Endothelial cell (in vitro differentiated cells): ENCODE data around the gene RIMBP2. TPM values are rescaled to one million over a fixed set of nuclear protein-coding genes. Genes with fewer than 3 reads are reported as not detected.

Experiments used
- DNase-seq: peaks from one replicate; pipeline ENCODE4 v3.0.0; 2021; ENCODE audit warnings: low spot score
- H3K27ac Mint-ChIP-seq: one replicate; pipeline ENCODE4 v1.8.0; 2021; ENCODE audit warnings: mixed read lengths, inconsistent platforms; ENCODE audit not compliant: unreplicated experiment
- H3K27me3 Mint-ChIP-seq: one replicate; pipeline ENCODE4 v1.8.0; 2021; ENCODE audit warnings: mild to moderate bottlenecking, moderate library complexity, mixed read lengths, inconsistent platforms; ENCODE audit not compliant: unreplicated experiment
- H3K36me3 Mint-ChIP-seq: one replicate; pipeline ENCODE4 v1.8.0; 2021; ENCODE audit warnings: mild to moderate bottlenecking, low read depth, mixed read lengths, inconsistent platforms; ENCODE audit not compliant: unreplicated experiment
- H3K4me1 Mint-ChIP-seq: one replicate; pipeline ENCODE4 v1.8.0; 2021; ENCODE audit warnings: mild to moderate bottlenecking, mixed read lengths, inconsistent platforms; ENCODE audit not compliant: unreplicated experiment
- H3K4me3 Mint-ChIP-seq: one replicate; pipeline ENCODE4 v1.8.0; 2021; ENCODE audit warnings: mild to moderate bottlenecking, mixed read lengths, inconsistent platforms; ENCODE audit not compliant: unreplicated experiment
- H3K9me3 Mint-ChIP-seq: one replicate; pipeline ENCODE4 v1.8.0; 2021; ENCODE audit warnings: mixed read lengths, inconsistent platforms; ENCODE audit not compliant: unreplicated experiment
- total RNA-seq: library from RNA; stranded (reverse); fragmentation: NEBNext Ultra II Directional; extraction: Animal tissue kit (Norgen Biotek cat#: 25700); gene quantifications from one replicate; pipeline ENCODE4 v1.2.1, GENCODE V29; 2021; ENCODE audit not compliant: unreplicated experiment
- TF ChIP-seq, protein P1 (sequence below): fragments of 200-600 bp; sonication (generic); IDR thresholded peaks from one replicate; pipeline ENCODE4 v1.5.0; 2021; ENCODE audit warnings: antibody characterized with exemption; ENCODE audit not compliant: unreplicated experiment

RIMBP2 gene
- total RNA-seq, 1 donor from 2014 or later: 1.4 TPM

GRCh38 chr12:130668286-130669204 lies 47.6 kb downstream of the RIMBP2 start:
- H3K36me3 Mint-ChIP-seq: peaks cover 14% of the 10 kb centered on the region
- H3K27ac Mint-ChIP-seq: no peak overlapping the region
- H3K4me3 Mint-ChIP-seq: no peak overlapping the region
- no peak for DNase-seq
- no peaks in the 10 kb centered on the region for H3K4me1 Mint-ChIP-seq
- TF ChIP-seq, protein P1, sequence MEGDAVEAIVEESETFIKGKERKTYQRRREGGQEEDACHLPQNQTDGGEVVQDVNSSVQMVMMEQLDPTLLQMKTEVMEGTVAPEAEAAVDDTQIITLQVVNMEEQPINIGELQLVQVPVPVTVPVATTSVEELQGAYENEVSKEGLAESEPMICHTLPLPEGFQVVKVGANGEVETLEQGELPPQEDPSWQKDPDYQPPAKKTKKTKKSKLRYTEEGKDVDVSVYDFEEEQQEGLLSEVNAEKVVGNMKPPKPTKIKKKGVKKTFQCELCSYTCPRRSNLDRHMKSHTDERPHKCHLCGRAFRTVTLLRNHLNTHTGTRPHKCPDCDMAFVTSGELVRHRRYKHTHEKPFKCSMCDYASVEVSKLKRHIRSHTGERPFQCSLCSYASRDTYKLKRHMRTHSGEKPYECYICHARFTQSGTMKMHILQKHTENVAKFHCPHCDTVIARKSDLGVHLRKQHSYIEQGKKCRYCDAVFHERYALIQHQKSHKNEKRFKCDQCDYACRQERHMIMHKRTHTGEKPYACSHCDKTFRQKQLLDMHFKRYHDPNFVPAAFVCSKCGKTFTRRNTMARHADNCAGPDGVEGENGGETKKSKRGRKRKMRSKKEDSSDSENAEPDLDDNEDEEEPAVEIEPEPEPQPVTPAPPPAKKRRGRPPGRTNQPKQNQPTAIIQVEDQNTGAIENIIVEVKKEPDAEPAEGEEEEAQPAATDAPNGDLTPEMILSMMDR: no peak
- H3K9me3 Mint-ChIP-seq: peaks cover 34% of the 10 kb centered on the region
- H3K27me3 Mint-ChIP-seq: peaks cover 12% of the 10 kb centered on the region

DNA sequence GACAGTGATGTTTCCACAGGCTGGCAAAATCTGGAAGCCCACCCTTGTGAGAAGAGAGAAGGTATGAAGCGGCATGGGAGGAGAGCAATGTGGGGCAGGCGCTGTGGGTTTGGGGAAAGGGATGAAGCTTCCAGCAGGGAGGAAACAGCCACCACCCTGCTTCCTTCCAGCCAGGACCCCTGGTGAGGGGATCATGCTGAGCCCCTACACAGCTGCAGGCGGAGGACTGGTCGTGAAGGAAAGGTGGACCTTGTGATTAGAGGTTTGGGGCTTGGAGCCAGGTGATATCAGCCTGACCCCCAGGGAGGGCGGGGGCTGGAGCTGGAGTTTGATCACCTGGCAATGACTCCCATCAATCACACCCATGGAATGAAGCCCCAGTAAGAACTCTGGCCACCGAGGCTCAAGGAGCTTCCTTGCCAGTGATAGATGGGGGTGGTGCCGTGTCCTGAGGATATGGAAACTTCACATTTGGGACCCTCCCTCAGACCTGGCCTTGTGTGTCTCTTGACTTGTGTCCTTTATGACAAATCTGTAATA lies 48.6 kb downstream of the RIMBP2 start:
- H3K36me3 Mint-ChIP-seq: peaks cover 14% of the 10 kb centered on the region
- H3K27me3 Mint-ChIP-seq: peaks cover 12% of the 10 kb centered on the region
- TF ChIP-seq, protein P1: no peak
- H3K27ac Mint-ChIP-seq: peak overlapping the region; percentile 72
- H3K4me3 Mint-ChIP-seq: no peak overlapping the region
- no peak for DNase-seq
- peaks cover 34% of the 10 kb centered on the region for H3K9me3 Mint-ChIP-seq
- no peaks in the 10 kb centered on the region for H3K4me1 Mint-ChIP-seq

GRCh38 chr12:130666645-130667044 lies 49.5 kb downstream of the RIMBP2 start:
- peaks cover 12% of the 10 kb centered on the region for H3K27me3 Mint-ChIP-seq
- peaks cover 34% of the 10 kb centered on the region for H3K9me3 Mint-ChIP-seq
- no peaks in the 10 kb centered on the region for H3K4me1 Mint-ChIP-seq
- TF ChIP-seq, protein P1: no peak
- H3K27ac Mint-ChIP-seq: no peak overlapping the region
- H3K4me3 Mint-ChIP-seq: no peak overlapping the region
- no peak for DNase-seq
- H3K36me3 Mint-ChIP-seq: peaks cover 14% of the 10 kb centered on the region

DNA sequence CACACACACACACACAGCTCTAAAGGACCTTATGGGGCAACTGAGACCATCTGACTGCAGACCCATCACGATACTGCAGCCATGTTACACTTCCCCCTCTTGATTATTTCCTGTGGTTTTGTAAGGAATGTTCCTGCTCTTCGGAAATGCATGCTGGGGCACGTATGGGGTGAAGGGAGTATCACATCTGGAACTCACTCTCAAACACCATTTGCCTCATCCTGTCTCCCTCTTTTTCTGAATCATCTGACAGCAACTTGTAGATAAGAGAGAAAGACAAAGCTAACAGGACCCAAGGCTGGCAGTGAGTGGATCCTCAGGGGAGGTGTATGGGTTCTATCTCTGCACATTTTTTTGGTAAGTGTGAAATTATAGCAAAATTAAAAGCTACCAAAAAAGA lies 50.3 kb downstream of the RIMBP2 start:
- DNase-seq: no peak
- peaks cover 14% of the 10 kb centered on the region for H3K36me3 Mint-ChIP-seq
- no peak overlapping the region for H3K4me3 Mint-ChIP-seq
- H3K27me3 Mint-ChIP-seq: peaks cover 12% of the 10 kb centered on the region
- TF ChIP-seq, protein P1: no peak
- no peaks in the 10 kb centered on the region for H3K4me1 Mint-ChIP-seq
- H3K9me3 Mint-ChIP-seq: peaks cover 29% of the 10 kb centered on the region
- H3K27ac Mint-ChIP-seq: no peak overlapping the region

DNA sequence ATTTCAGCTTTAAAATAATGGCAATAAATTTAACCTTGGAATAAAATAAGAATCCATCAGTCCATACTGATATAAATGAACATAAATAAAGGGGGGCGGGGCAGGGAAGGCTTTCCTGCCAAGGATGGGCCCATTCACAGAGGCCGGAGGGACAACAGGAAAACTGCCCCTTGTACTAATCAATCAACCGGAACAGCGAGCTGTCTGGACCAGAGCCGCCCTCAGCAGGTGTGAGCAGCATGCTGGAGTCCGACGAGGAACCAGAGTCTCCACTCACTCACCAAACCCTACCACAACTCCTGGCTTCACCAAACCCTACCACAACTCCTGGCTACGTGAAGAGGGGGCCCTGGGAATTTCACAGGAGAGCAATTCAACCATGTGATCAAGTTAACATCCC lies 51.3 kb downstream of the RIMBP2 start:
- H3K36me3 Mint-ChIP-seq: peaks cover 14% of the 10 kb centered on the region
- DNase-seq: no peak
- H3K4me1 Mint-ChIP-seq: no peaks in the 10 kb centered on the region
- TF ChIP-seq, protein P1: no peak
- H3K27me3 Mint-ChIP-seq: peaks cover 7% of the 10 kb centered on the region
- H3K27ac Mint-ChIP-seq: no peak overlapping the region
- no peak overlapping the region for H3K4me3 Mint-ChIP-seq
- H3K9me3 Mint-ChIP-seq: peaks cover 22% of the 10 kb centered on the region
